Cardiac muscle cell (in vitro differentiated cells and primary cell): Measurements from ENCODE around the gene CRIP2. TPM values are rescaled to one million over a fixed set of nuclear protein-coding genes. Genes with fewer than 3 reads are reported as not detected.

Source experiments
- DNase-seq, 2 donors: peaks; one replicate each; pipeline versions ENCODE4 v3.0.0 to v3.0.0-alpha.2; 2010 to 2017; ENCODE audit warnings: low read depth in 1 of 2, low spot score in 1 of 2
- H3K27ac ChIP-seq: fragments of 200-600 bp; sonication (generic); 2 replicates; pipeline ENCODE4 v1.5.1; 2016
- H3K27me3 ChIP-seq: fragments of 200-600 bp; sonication (generic); 2 replicates; pipeline ENCODE4 v1.6.0; 2016; ENCODE audit warnings: control low read depth
- H3K36me3 ChIP-seq: fragments of 200-600 bp; sonication (generic); 2 replicates; pipeline ENCODE4 v1.5.1; 2016; ENCODE audit warnings: control low read depth
- H3K4me1 ChIP-seq: fragments of 200-600 bp; sonication (generic); 2 replicates; pipeline ENCODE4 v1.8.1; 2017; ENCODE audit warnings: low read depth, mild to moderate bottlenecking, mixed run types
- H3K4me3 ChIP-seq: fragments of 200-600 bp; sonication (generic); 2 replicates; pipeline ENCODE4 v1.5.1; 2016; ENCODE audit warnings: mild to moderate bottlenecking
- H3K9me3 ChIP-seq: fragments of 200-600 bp; sonication (generic); 2 replicates; pipeline ENCODE4 v1.5.1; 2017; ENCODE audit warnings: low read depth, mild to moderate bottlenecking, control low read depth
- CTCF ChIP-seq: IDR thresholded peaks from 2 replicates; pipeline ENCODE4 v1.5.1; 2012; ENCODE audit warnings: low read depth, mild to moderate bottlenecking, low read length
- polyA plus RNA-seq: library from polyadenylated mRNA; unstranded; fragments of >200 nt; fragmentation: Nextera tagmentation; extraction: Ambion mirVana; gene quantifications from 2 replicates; pipeline ENCODE4 v1.2.1, GENCODE V29; 2016
- total RNA-seq: library from RNA; depleted of rRNA; stranded (reverse); fragments of >200 nt; gene quantifications from 2 replicates; pipeline ENCODE4 v1.2.3, GENCODE V29; 2016

The CRIP2 gene
- total and polyA plus RNA-seq, 2 experiments from 2014 or later: 804 to 1,845 TPM

- DNase-seq: no peak
- no peaks in the 10 kb centered on the region for H3K36me3 ChIP-seq
- no peaks in the 10 kb centered on the region for H3K27me3 ChIP-seq
- H3K27ac ChIP-seq: no peak overlapping the region
- TF ChIP-seq CTCF: no peak
- H3K4me1 ChIP-seq: no peaks in the 10 kb centered on the region
- H3K4me3 ChIP-seq: no peak overlapping the region
- no peaks in the 10 kb centered on the region for H3K9me3 ChIP-seq
Observed at GRCh38 chr14:105525326-105525725, 50.7 kb downstream of the CRIP2 start.

- Histone ChIP-seq H3K27ac (no peak within 1 kb of the TSS), H3K27me3 (no peaks in the 10 kb centered on the region), H3K4me3 (peak within 1 kb of the TSS; percentile 34), H3K9me3 (no peaks in the 10 kb centered on the region), H3K4me1 (no peaks in the 10 kb centered on the region), H3K36me3 (no peaks in the 10 kb centered on the region)
- TF ChIP-seq CTCF: no peak
- DNase-seq: peak in 1 of 2 donors; percentile 48
Observed at GRCh38 chr14:105525861-105526775, 51.5 kb downstream of the CRIP2 start, which contains the start of gene TMEM121. TMEM121 (plus strand) TSS chr14:105526583; CDS start chr14:105528835, 2,252 bp downstream.

- H3K27ac ChIP-seq: no peak overlapping the region
- DNase-seq: no peak
- no peaks in the 10 kb centered on the region for H3K4me1 ChIP-seq
- no peaks in the 10 kb centered on the region for H3K36me3 ChIP-seq
- no peaks in the 10 kb centered on the region for H3K9me3 ChIP-seq
- no peaks in the 10 kb centered on the region for H3K27me3 ChIP-seq
- no peak for TF ChIP-seq CTCF
- H3K4me3 ChIP-seq: peak overlapping the region; percentile 34
Observed at GRCh38 chr14:105526776-105527380, 52.3 kb downstream of the CRIP2 start.

GRCh38 chr14:105527381-105527825 lies 52.8 kb downstream of the CRIP2 start:
- H3K4me3 ChIP-seq: no peak overlapping the region
- no peak for TF ChIP-seq CTCF

GRCh38 chr14:105527826-105528585 lies 53.4 kb downstream of the CRIP2 start:
- no peak overlapping the region for H3K4me3 ChIP-seq
- no peaks in the 10 kb centered on the region for H3K27me3 ChIP-seq
- H3K9me3 ChIP-seq: no peaks in the 10 kb centered on the region
- no peak overlapping the region for H3K27ac ChIP-seq
- TF ChIP-seq CTCF: peak; percentile 75
- H3K4me1 ChIP-seq: no peaks in the 10 kb centered on the region
- H3K36me3 ChIP-seq: no peaks in the 10 kb centered on the region
- DNase-seq: peak; percentile 49 to 79

More at GRCh38 chr14:105527381-105527825, 52.8 kb downstream of the CRIP2 start:
- Histone ChIP-seq H3K36me3 (no peaks in the 10 kb centered on the region), H3K27ac (no peak overlapping the region), H3K9me3 (no peaks in the 10 kb centered on the region), H3K27me3 (no peaks in the 10 kb centered on the region), H3K4me1 (no peaks in the 10 kb centered on the region)
- no peak for DNase-seq
